Measurements from ENCODE around the gene TMEM44. TPM values are rescaled to one million over a fixed set of nuclear protein-coding genes. Genes with fewer than 3 reads are reported as not detected.

Gene TMEM44
- total RNA-seq, 2 experiments from 2014 or later, result 4.4 to 5.0 TPM

GRCh38 chr3:194577986-194578905, 55.0 kb downstream of the TMEM44 start:
- Mint-ChIP-seq H3K27me3 (peaks cover 8% of the 10 kb centered on the region), H3K4me3 (no peak overlapping the region), H3K36me3 (ENCODE audit: low read depth) (no peaks in the 10 kb centered on the region), H3K27ac (peak overlapping the region; percentile 23), H3K4me1 (ENCODE audit: low read depth) (peaks cover 10% of the 10 kb centered on the region), H3K9me3 (peaks cover 2% of the 10 kb centered on the region)
- POLR2A ChIA-PET, result interaction anchor here (1.4 kb wide), 1 partner anchor 92 kb away, joined by 6 read pairs; no protein-coding TSS in a partner anchor
- peak; percentile 67 for DNase-seq
- intact Hi-C loops (cut with micrococcal nuclease), result no loop called here
- peak; percentile 83 for ATAC-seq
- TF ChIP-seq CTCF (IDR thresholded peaks at IDR 0.05), result no peak
- CTCF ChIA-PET, result interaction anchor here (0.9 to 3.0 kb wide), 7 partner anchors 16 to 685 kb away, joined by 3 to 14 read pairs (median 4); no protein-coding TSS in a partner anchor

GRCh38 chr3:194575484-194576210, 57.6 kb downstream of the TMEM44 start:
- no peak for TF ChIP-seq CTCF (IDR thresholded peaks at IDR 0.05)
- peaks cover 26% of the 10 kb centered on the region for H3K27me3 Mint-ChIP-seq
- H3K9me3 Mint-ChIP-seq, result no peaks in the 10 kb centered on the region
- DNase-seq (no peak), ATAC-seq (no peak)
- no peak overlapping the region for H3K4me3 Mint-ChIP-seq
- peaks cover 10% of the 10 kb centered on the region for H3K4me1 Mint-ChIP-seq (ENCODE audit: low read depth)
- ChIA-PET POLR2A (no interaction called here), CTCF (interaction anchor here (1.1 to 4.9 kb wide), 3 partner anchors 19 to 103 kb away, joined by 3 to 47 read pairs (median 14); no protein-coding TSS in a partner anchor)
- intact Hi-C loops (cut with micrococcal nuclease), result no loop called here
- no peak overlapping the region for H3K27ac Mint-ChIP-seq
- no peaks in the 10 kb centered on the region for H3K36me3 Mint-ChIP-seq (ENCODE audit: low read depth)

GRCh38 chr3:194574639-194575483, 58.4 kb downstream of the TMEM44 start:
- CTCF ChIA-PET, result interaction anchor here (1.1 to 4.9 kb wide), 7 partner anchors 20 to 242 kb away, joined by 3 to 47 read pairs (median 6); no protein-coding TSS in a partner anchor
- no peak for TF ChIP-seq CTCF (IDR thresholded peaks at IDR 0.05)
- Mint-ChIP-seq H3K27me3 (peaks cover 26% of the 10 kb centered on the region), H3K4me3 (no peak overlapping the region), H3K9me3 (no peaks in the 10 kb centered on the region), H3K36me3 (ENCODE audit: low read depth) (no peaks in the 10 kb centered on the region), H3K27ac (no peak overlapping the region), H3K4me1 (ENCODE audit: low read depth) (peaks cover 10% of the 10 kb centered on the region)
- DNase-seq (no peak), ATAC-seq (no peak)
- POLR2A ChIA-PET, result no interaction called here
- intact Hi-C loops (cut with micrococcal nuclease), result loop anchor here (5.0 kb wide), 1 partner anchor 103 kb away; no protein-coding TSS in a partner anchor

- peak; percentile 60 for DNase-seq
- Mint-ChIP-seq H3K27ac (no peak overlapping the region), H3K4me1 (ENCODE audit: low read depth) (peaks cover 10% of the 10 kb centered on the region), H3K27me3 (peaks cover 26% of the 10 kb centered on the region), H3K4me3 (no peak overlapping the region), H3K36me3 (ENCODE audit: low read depth) (no peaks in the 10 kb centered on the region), H3K9me3 (no peaks in the 10 kb centered on the region)
- ATAC-seq, result peak; percentile 88
- peak; percentile 53 for TF ChIP-seq CTCF (IDR thresholded peaks at IDR 0.05)
- CTCF ChIA-PET, result interaction anchor here (0.5 to 4.9 kb wide), 11 partner anchors 32 to 241 kb away, joined by 3 to 47 read pairs (median 6); partner anchors contain the start of gene GP5
- POLR2A ChIA-PET, result no interaction called here
- intact Hi-C loops (cut with micrococcal nuclease), result loop anchor here (5.0 kb wide), 1 partner anchor 102 kb away; no protein-coding TSS in a partner anchor
Measured at GRCh38 chr3:194573680-194574437, 59.4 kb downstream of the TMEM44 start.

Measured in activated CD8-positive, alpha-beta T cell treated with anti-CD3 and anti-CD28 coated beads for 36 hours (primary cell).